SK-N-SH (cell line): ENCODE results near the gene ANKS1B.

Experiments
- EZH2phosphoT487 ChIP-seq: fragments of 200-600 bp; sonication (generic); IDR thresholded peaks from 2 replicates; pipeline ENCODE4 v1.6.1; 2017; ENCODE audit warnings: low read depth, mixed run types, mild to moderate bottlenecking, antibody characterized with exemption, moderate library complexity, borderline replicate concordance
- MXI1 ChIP-seq: IDR thresholded peaks from 2 replicates; pipeline ENCODE4 v1.6.1; 2012; ENCODE audit warnings: mild to moderate bottlenecking, low read depth, low read length, improper control_type of control experiment
- RFX5 ChIP-seq: IDR thresholded peaks from 2 replicates; pipeline ENCODE4 v1.6.1; 2012; ENCODE audit warnings: mild to moderate bottlenecking, improper control_type of control experiment, low read length
- SMC3 ChIP-seq: IDR thresholded peaks from 2 replicates; pipeline ENCODE4 v1.6.1; 2012; ENCODE audit warnings: low read depth, low read length, improper control_type of control experiment
- TAF1 ChIP-seq: IDR thresholded peaks from 2 replicates; pipeline ENCODE4 v1.6.1; 2012; ENCODE audit warnings: low read depth, mild to moderate bottlenecking, low read length, moderate library complexity, borderline replicate concordance
- TF ChIP-seq, protein P1 (sequence below): fragments of 200-600 bp; sonication (generic); IDR thresholded peaks from 2 replicates; pipeline ENCODE4 v1.6.1; 2017; ENCODE audit warnings: antibody characterized with exemption, mild to moderate bottlenecking, moderate library complexity
- TF ChIP-seq, protein P2 (sequence below): fragments of 150-350 bp; IDR thresholded peaks from 2 replicates; pipeline ENCODE4 v1.6.1; 2017; ENCODE audit warnings: antibody characterized with exemption, low read length, low read depth, borderline replicate concordance
- TF ChIP-seq, protein P3 (sequence below): IDR thresholded peaks from 2 replicates; pipeline ENCODE4 v1.4.0; 2012; ENCODE audit warnings: low read depth
- TF ChIP-seq, protein P4 (sequence below): fragments of 150-350 bp; IDR thresholded peaks from 2 replicates; pipeline ENCODE4 v1.6.1; 2016; ENCODE audit warnings: mild to moderate bottlenecking, low read depth, low read length
- TF ChIP-seq, protein P5 (sequence below): IDR thresholded peaks from 2 replicates; pipeline ENCODE4 v1.4.0; 2012; ENCODE audit warnings: low read depth, borderline replicate concordance

DNA sequence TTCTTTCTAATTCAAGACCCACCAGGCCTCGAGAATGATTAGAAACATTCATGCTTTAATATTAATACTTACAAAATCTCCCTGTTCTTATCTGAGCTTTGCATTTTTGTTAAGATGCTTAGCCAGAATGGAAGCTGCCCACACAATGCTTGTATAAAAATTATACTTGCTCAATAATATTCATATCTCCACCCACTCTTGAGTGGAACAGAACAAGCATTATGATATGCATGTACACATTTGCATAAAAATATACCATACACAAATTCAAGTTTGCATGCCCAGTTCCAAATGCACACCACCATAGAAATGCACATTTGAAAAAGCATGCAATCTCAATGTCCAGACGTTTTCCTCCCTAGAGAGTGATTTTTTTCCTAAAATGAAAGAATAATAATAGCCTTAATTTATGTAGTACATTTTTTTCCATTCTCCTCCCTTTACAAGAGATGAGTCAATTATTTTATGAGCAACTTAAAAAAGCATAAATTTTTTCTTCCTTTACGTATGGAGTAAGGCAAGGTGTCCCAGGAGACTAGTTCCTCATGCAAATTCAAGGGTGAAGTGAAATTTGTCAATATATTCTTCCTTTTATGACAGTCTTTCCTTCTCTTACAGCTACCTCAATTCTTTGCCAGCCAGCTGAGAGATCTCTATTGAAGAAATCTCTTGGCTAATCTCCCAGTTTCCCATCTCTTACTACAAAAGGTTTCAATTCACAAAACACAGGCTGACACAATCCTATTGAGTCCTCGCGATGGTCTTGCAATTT, 650.3 kb downstream of the ANKS1B start:
- TF ChIP-seq, protein P1, sequence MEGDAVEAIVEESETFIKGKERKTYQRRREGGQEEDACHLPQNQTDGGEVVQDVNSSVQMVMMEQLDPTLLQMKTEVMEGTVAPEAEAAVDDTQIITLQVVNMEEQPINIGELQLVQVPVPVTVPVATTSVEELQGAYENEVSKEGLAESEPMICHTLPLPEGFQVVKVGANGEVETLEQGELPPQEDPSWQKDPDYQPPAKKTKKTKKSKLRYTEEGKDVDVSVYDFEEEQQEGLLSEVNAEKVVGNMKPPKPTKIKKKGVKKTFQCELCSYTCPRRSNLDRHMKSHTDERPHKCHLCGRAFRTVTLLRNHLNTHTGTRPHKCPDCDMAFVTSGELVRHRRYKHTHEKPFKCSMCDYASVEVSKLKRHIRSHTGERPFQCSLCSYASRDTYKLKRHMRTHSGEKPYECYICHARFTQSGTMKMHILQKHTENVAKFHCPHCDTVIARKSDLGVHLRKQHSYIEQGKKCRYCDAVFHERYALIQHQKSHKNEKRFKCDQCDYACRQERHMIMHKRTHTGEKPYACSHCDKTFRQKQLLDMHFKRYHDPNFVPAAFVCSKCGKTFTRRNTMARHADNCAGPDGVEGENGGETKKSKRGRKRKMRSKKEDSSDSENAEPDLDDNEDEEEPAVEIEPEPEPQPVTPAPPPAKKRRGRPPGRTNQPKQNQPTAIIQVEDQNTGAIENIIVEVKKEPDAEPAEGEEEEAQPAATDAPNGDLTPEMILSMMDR, result no peak
- TF ChIP-seq, protein P2, sequence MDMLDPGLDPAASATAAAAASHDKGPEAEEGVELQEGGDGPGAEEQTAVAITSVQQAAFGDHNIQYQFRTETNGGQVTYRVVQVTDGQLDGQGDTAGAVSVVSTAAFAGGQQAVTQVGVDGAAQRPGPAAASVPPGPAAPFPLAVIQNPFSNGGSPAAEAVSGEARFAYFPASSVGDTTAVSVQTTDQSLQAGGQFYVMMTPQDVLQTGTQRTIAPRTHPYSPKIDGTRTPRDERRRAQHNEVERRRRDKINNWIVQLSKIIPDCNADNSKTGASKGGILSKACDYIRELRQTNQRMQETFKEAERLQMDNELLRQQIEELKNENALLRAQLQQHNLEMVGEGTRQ, result no peak
- TF ChIP-seq, protein P3, sequence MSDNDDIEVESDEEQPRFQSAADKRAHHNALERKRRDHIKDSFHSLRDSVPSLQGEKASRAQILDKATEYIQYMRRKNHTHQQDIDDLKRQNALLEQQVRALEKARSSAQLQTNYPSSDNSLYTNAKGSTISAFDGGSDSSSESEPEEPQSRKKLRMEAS, result no peak
- no peak for TF ChIP-seq TAF1
- no peak for TF ChIP-seq EZH2phosphoT487
- no peak for TF ChIP-seq RFX5
- TF ChIP-seq SMC3, result no peak
- TF ChIP-seq, protein P4, sequence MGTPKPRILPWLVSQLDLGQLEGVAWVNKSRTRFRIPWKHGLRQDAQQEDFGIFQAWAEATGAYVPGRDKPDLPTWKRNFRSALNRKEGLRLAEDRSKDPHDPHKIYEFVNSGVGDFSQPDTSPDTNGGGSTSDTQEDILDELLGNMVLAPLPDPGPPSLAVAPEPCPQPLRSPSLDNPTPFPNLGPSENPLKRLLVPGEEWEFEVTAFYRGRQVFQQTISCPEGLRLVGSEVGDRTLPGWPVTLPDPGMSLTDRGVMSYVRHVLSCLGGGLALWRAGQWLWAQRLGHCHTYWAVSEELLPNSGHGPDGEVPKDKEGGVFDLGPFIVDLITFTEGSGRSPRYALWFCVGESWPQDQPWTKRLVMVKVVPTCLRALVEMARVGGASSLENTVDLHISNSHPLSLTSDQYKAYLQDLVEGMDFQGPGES, result no peak
- TF ChIP-seq MXI1, result no peak
- TF ChIP-seq, protein P5, sequence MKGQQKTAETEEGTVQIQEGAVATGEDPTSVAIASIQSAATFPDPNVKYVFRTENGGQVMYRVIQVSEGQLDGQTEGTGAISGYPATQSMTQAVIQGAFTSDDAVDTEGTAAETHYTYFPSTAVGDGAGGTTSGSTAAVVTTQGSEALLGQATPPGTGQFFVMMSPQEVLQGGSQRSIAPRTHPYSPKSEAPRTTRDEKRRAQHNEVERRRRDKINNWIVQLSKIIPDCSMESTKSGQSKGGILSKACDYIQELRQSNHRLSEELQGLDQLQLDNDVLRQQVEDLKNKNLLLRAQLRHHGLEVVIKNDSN, result no peak
